ENCODE results near the gene KRT14.
"Not testable (repeated sequence)": the region's sequence is repeated elsewhere in the genome, so short reads cannot be mapped to it uniquely, and the experiment has no call there.

KRT14 gene

DNA sequence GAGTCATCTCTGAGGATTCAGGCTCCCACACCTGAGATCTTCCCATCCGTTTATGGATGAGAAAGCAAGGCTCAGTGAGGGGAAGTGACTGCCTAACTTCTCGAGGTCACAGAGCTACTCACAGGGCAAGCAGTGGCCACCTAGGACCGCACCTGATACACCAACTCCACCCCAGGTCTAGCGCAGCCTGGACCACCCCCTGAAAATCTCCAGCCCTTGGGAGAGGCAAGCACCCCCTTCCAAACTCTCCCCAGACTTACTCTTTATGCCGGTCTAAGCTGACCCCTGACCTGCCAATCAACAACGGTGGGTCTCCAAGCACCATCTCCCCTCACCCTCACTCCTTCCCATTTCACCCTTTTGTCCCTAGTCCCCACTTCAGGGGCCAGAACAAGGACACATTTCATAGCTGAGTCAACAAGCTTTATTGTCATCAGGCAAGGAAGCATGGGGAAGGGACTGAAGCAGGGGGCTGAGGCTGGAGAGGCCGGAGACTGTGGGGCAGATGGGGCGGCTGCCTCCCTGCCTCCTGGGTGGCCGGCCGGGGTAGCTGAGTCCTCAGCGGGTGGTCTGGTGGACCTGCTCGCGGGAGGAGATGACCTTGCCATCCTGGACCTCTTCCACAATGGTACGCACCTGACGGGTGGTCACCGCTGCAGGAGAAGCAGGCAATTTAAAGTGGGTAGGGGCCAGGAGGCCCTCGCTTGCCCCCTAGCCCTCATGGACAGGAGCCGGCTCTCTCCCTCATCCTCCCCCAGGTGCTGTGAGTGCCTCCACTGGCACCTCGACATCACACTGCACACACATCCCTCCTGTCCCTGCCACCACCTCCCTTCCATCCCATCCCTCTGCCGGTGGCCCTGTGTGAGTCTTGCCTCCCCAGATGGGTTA is 32.6 kb upstream of the KRT14 start:
- TF ChIP-seq, protein P1, sequence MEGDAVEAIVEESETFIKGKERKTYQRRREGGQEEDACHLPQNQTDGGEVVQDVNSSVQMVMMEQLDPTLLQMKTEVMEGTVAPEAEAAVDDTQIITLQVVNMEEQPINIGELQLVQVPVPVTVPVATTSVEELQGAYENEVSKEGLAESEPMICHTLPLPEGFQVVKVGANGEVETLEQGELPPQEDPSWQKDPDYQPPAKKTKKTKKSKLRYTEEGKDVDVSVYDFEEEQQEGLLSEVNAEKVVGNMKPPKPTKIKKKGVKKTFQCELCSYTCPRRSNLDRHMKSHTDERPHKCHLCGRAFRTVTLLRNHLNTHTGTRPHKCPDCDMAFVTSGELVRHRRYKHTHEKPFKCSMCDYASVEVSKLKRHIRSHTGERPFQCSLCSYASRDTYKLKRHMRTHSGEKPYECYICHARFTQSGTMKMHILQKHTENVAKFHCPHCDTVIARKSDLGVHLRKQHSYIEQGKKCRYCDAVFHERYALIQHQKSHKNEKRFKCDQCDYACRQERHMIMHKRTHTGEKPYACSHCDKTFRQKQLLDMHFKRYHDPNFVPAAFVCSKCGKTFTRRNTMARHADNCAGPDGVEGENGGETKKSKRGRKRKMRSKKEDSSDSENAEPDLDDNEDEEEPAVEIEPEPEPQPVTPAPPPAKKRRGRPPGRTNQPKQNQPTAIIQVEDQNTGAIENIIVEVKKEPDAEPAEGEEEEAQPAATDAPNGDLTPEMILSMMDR (IDR thresholded peaks at IDR 0.05; ENCODE audit: control extremely low read depth, extremely low read depth, low read depth, missing control alignments) = no peak
- DNase-seq (ENCODE audit: extremely low spot score) = no peak
- CTCF ChIA-PET = no interaction called here
- POLR2A ChIA-PET = no interaction called here

DNA sequence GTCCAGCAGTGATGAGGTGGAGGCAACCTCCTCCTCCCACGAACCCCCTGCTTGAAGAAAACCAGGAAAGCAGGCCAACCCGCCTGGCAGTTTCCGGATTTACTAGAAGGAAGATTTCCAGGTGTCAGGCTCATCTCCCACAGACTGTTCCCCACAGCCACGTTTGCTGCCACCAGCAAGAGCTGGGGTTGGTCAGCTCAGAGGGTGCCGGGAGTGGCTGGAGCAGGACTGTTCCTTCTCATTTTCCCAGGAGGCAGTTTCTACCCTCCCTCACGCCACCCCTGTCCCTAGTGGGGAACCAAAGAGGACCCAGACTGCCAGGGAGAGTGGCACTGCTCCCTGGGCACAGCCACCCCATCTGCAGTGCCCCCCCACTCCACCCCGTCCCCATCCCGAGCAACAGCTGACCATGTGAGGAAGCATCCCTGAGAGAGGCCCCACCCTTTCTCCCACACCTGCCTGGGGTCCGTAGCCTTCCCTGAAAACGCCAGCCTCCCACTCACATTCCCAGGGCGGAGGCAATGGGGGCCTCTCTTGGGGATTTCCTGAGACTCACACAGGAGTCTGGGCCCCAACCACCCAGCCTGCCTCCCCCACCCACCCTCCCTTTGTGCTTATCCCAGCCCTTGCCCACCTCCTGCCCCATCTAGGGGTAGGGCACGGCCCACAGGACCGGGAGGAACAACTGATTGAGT is 31.8 kb upstream of the KRT14 start:
- TF ChIP-seq, protein P1 (IDR thresholded peaks at IDR 0.05; ENCODE audit: control extremely low read depth, extremely low read depth, low read depth, missing control alignments) = no peak
- ChIA-PET CTCF (no interaction called here), POLR2A (no interaction called here)
- DNase-seq (ENCODE audit: extremely low spot score) = no peak

DNA sequence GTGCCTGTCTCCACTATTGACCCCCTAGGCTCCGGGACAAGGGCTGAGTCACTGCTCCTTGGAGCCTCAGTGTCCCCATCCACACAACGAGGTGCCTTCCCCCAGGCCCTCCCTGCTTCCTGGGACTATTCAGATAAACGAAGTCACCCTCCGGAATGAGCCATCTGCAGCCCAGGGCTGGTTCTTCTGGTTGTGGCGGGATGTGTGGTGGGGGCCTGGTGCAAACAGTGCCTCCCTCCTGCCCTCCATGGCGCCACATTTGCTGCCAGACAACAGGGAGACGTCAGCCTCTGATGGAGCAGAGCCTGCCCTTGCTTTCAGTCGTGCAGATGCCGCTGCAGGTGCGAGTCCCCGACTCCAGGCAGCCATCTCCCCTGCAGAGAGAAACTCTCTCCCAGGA is 31.0 kb upstream of the KRT14 start:
- TF ChIP-seq, protein P1 (IDR thresholded peaks at IDR 0.05; ENCODE audit: control extremely low read depth, extremely low read depth, low read depth, missing control alignments) = no peak
- ChIA-PET CTCF (no interaction called here), POLR2A (no interaction called here)
- no peak for DNase-seq (ENCODE audit: extremely low spot score)

DNA sequence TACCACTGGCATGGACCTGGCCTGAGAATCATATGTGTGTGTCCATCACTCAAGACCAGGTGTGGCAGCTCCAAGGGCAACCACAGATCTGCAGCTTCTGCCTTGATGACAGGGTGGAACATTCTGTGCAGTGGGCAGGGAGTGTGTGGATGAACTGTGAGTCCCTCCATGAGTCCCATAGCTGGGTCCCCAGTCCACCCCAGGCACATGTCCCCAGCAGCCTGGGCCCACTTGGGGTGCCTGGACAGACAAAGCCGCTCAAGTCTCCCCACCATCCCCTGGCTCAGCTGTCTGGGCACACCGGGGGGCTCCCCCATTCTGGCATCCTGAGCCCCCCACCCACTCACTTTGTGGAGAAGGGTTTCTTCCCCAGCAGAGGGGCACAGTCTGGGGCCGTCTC is 30.4 kb upstream of the KRT14 start:
- CTCF ChIA-PET = no interaction called here
- POLR2A ChIA-PET = no interaction called here
- TF ChIP-seq, protein P1 (IDR thresholded peaks at IDR 0.05; ENCODE audit: control extremely low read depth, extremely low read depth, low read depth, missing control alignments) = no peak
- DNase-seq (ENCODE audit: extremely low spot score) = no peak

DNA sequence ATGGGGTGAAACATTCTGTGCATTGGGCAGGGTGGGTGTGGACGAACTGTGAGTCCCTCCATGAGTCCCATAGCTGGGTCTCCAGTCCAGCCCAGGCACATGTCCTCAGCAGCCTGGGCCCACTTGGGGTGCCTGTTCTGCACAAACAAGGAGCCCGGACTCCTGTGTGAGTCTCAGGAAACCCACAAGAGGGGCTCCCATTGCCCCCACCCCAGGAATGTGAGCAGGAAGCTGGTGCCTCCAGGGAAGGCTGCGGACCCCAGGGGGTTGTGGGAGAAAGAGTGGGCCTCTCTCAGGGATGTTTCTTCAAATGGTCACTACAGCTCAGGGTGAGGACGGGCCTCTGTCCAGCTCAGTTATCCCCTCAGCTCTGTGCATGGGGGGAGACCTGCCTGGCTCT is 29.8 kb upstream of the KRT14 start:
- CTCF ChIA-PET, POLR2A ChIA-PET: not testable (repeated sequence)

DNA sequence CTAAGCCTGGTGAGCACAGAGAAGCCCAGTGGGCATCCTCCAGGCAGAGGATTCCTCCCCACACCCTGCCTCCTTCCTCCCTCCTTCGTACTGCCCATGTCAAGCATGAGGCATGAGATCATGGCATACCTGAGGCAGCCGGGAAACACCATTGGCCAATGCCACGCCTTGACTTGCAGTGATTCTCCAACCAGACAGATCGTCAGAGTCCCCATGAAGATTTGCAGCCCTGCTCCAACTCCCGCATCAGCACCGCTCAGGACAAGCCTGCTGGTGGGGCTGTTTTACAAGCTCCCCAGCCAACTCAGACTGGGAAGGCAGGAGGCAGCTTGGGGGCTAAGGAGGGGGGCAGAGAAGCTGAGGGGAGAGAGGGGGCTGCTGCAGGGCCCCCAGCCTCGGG is 28.8 kb upstream of the KRT14 start:
- no peak for DNase-seq (ENCODE audit: extremely low spot score)
- TF ChIP-seq, protein P1 (IDR thresholded peaks at IDR 0.05; ENCODE audit: control extremely low read depth, extremely low read depth, low read depth, missing control alignments) = no peak
- ChIA-PET POLR2A (no interaction called here), CTCF (no interaction called here)

More for the DNA sequence above, 29.8 kb upstream of the KRT14 start:
- DNase-seq (ENCODE audit: extremely low spot score) = not testable (repeated sequence)

DNA sequence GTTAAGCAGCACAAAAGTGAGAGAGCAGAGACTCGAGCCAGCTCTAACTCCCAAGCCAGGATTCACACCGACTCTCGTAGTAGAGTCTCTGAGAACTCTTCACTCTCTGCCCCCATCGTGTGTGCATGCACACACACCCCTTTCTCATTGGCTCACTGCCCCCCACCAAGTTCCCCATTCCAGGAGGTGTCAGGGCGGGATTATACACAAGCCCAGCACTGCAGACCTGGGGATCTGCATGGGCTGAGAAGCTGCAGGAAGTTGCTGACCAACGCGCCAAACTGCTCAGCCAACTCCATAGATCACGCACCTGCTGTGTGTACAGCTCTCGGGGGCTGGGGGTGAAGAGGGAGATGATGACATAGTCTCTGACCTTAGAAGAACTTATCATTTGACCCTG is 28.1 kb upstream of the KRT14 start:
- POLR2A ChIA-PET; CTCF ChIA-PET; DNase-seq (ENCODE audit: extremely low spot score): not testable (repeated sequence)
